IPS DF 19.7 (cell line): Measurements from ENCODE around the gene FEN1.
A peak's percentile ranks its signal among the peaks of the same experiment; 100 is the strongest.

Experiments used
- DNase-seq: peaks from one replicate; pipeline ENCODE4 v3.0.0-alpha.2; 2013; ENCODE audit warnings: low read depth, low spot score

The FEN1 gene

GRCh38 chr11:61794579-61794978 is 1.9 kb downstream of the FEN1 start:
- DNase-seq, result no peak

GRCh38 chr11:61795459-61795858 is 2.7 kb downstream of the FEN1 start:
- DNase-seq, result no peak

- DNase-seq, result no peak
Measured at GRCh38 chr11:61795876-61796526, 3.3 kb downstream of the FEN1 start.

GRCh38 chr11:61797263-61797944 is 4.7 kb downstream of the FEN1 start:
- DNase-seq, result no peak

- DNase-seq, result no peak
Measured at GRCh38 chr11:61799665-61800284, 7.1 kb downstream of the FEN1 start.

GRCh38 chr11:61800331-61801281 is 7.9 kb downstream of the FEN1 start:
- no peak for DNase-seq

GRCh38 chr11:61802605-61803004 is 9.9 kb downstream of the FEN1 start:
- DNase-seq, result no peak

GRCh38 chr11:61803889-61804647 is 11.4 kb downstream of the FEN1 start:
- DNase-seq, result no peak

GRCh38 chr11:61805146-61805545 is 12.4 kb downstream of the FEN1 start:
- no peak for DNase-seq

GRCh38 chr11:61806785-61807184 is 14.1 kb downstream of the FEN1 start:
- no peak for DNase-seq

- no peak for DNase-seq
Measured at GRCh38 chr11:61810671-61811175, 18.0 kb downstream of the FEN1 start.

- no peak for DNase-seq
Measured at GRCh38 chr11:61811831-61812230, 19.1 kb downstream of the FEN1 start.

- no peak for DNase-seq
Measured at GRCh38 chr11:61812736-61813411, 20.2 kb downstream of the FEN1 start.

GRCh38 chr11:61814247-61814957 is 21.7 kb downstream of the FEN1 start:
- DNase-seq, result no peak

GRCh38 chr11:61814958-61815789 is 22.5 kb downstream of the FEN1 start:
- DNase-seq, result peak; percentile 91

GRCh38 chr11:61815790-61816735 is 23.4 kb downstream of the FEN1 start:
- DNase-seq, result no peak

GRCh38 chr11:61816736-61817455 is 24.2 kb downstream of the FEN1 start, which contains the start of gene FADS1:
Gene FADS1 (minus strand): TSS chr11:61817003. CDS start chr11:61816929, 74 bp downstream.
- peak; percentile 78 for DNase-seq
